Fibroblast of gingiva (primary cell): ENCODE results near the gene FGD3.
"Not testable (repeated sequence)": the region's sequence is repeated elsewhere in the genome, so short reads cannot be mapped to it uniquely, and the experiment has no call there.

Source experiments
- DNase-seq: peaks from one replicate; pipeline ENCODE4 v3.0.0-alpha.2; 2011; ENCODE audit warnings: low read depth

Gene FGD3

DNA sequence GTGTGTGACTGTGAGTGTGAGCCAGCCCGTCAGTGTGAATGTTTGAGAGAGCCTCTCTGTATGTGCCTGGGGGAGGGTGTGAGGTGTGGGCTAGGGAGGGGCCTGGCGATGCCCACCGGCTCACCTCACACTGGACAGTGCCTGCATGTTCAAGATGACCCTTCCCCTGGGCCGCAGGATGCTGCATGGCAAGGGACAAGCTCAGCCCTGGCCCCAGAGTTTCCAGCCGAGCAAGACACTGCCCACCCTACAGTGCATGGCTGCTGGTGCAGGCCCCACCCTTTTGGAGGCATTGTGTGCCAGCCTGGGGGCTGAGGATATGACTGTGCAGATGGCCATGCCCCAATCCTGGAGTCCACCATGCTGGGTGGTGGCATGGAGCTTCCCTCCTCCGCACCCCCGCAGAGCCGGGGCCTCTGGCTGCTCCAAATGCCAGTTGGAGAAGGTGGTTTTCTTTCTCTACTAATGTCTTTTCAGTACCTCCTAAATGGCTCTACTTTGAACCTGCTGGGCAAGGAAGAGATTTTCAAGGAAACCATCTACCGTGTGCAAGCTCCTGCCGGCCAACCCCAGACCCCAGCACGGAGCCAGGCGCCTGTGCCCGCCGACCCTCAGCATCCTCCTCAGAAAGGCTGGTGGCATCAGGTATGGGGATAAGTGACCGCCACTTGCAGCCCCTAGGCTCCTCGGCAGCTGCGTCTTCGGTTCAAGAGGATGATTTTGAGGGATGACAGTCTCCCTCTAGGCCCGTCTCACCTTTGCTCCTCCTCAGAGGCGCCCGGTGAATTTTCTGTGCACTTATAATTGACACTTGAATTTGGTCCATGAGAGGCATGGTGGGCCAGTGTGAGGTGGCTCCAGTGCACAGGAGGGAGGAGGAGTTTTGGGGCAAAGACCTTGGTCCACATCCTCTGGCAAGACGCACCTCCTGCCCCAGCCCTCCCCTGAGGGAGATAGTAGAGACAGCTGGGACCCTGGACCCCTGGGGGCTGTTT, 27.7 kb downstream of the FGD3 start:
- DNase-seq = no peak

- DNase-seq = no peak
Observed at GRCh38 chr9:92976431-92976830, 29.1 kb downstream of the FGD3 start.

GRCh38 chr9:92977279-92977678, 30.0 kb downstream of the FGD3 start:
- no peak for DNase-seq

GRCh38 chr9:92978345-92978875, 31.1 kb downstream of the FGD3 start:
- no peak for DNase-seq

DNA sequence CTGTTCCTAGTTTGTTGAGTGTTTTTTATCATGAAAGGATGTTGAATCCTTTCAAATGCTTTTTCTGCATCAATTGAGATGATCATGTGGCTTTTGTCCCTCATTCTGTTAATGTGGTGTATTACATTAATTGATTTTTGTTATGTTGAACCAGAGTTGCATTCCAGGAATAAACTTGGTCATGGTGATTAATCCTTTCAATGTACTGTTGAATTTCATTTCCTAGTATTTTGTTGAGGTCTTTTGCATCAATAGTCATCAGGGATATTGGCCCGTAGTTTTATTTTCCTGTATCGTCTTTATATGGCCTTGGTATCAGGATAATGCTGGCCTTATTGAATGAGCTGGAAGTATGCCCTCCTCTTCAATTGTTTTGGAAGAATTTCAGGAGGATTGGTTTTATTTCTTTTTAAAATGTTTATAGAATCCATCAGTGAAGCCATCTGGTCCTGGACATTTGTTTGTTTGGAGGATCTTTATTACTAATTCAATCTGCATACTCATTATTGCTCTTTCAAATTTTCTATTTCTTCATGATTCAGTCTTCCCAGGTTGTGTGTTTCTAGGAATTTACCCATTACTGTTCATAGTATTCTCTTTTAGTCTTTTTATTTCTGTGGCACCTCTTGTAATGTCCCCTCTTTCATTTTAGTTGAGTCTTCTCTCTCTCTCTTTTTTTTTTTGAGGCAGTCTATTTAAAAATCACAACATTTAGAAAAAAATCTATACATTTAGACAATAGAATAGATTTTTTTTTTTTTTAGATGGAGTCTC, 32.1 kb downstream of the FGD3 start:
- DNase-seq = no peak

DNA sequence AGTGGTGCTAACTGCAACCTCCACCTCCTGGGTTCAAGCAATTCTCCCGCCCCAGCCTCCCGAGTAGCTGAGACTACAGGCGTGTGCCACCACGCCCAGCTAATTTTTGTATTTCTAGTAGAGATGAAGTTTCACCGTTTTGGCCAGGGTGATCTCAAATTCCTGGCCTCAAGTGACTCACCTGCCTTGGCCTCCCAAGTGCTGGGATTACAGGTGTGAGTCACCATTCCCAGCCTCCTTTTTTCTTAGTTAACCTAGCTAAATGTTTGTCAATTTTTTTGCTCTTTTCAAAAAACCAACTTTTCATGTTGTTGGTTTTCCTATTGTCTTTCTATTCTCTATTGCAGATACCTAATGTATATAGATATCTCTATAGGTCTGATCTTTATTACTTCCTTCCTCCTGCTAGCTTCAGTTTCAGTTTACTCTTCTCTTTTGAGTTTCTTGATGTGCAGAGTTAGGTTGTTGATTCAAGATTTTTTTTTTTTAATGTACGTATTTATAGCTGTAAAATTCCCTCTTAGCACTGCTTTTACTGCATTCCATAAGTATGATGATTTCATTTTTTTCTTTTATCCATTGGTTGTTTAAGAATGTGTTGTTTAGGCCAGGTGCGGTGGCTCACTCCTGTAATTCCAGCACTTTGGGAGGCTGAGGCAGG, 32.9 kb downstream of the FGD3 start:
- DNase-seq = no peak

DNA sequence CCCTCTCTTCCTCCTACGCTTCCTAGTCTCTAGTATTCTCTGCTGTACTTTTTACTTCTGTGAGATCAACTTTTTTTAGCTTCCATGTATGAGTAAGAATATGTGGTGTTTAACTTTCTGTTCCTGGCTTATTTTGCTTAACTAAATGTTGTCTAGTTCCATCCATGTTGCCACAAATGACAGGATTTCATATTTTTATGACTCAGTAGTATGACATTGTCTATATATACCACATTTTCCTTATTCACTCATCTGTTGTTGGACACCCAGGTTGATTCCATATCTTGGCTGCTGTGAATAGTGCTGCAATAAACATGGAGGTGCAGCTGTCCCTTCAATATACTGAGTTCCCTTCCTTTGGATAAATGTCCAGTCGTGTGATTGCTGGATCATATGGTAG, 34.8 kb downstream of the FGD3 start:
- no peak for DNase-seq

- no peak for DNase-seq
Observed at GRCh38 chr9:92983984-92984589, 36.8 kb downstream of the FGD3 start.

GRCh38 chr9:92984976-92985375, 37.7 kb downstream of the FGD3 start:
- no peak for DNase-seq

GRCh38 chr9:92986176-92987119, 39.1 kb downstream of the FGD3 start:
- DNase-seq = no peak

GRCh38 chr9:92988215-92988768, 41.0 kb downstream of the FGD3 start:
- DNase-seq = no peak

DNA sequence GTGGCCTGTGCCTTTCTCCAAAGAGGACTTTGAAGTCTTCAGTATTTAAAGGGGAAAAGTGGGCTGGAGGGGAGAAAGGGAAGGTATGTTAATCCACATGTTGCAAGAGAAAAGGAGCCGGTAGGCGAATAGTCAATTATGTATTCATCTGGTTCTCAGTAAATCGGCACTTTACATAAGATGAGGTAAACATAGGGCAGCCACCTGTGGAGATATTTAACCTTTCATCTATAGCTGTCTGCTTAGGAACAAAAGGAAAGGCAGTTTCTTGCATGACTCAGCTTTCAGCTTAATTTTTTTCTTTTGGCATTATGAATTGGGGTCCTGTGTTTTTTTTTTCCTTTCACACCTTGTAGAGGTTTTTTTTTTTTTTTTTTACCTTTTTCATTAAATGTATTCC, 42.2 kb downstream of the FGD3 start:
- no peak for DNase-seq

DNA sequence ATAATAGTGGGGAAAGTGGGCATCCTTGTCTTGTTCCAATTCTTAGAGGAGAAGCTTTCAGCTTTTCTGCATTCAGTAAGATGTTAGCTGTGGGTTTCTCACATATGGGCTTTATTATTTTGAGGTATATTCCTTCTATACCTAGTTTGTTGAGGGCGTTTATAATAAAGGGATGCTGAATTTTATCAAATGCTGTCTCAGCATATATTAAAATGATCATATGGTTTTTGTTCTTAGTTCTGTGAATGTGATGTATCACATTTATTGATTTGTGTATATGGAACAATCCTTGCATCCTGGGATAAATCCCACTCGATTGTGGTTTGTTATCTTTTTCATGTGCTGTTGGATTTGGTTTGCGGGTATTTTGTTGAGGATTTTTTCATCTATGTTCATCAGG, 43.1 kb downstream of the FGD3 start:
- DNase-seq = no peak

DNA sequence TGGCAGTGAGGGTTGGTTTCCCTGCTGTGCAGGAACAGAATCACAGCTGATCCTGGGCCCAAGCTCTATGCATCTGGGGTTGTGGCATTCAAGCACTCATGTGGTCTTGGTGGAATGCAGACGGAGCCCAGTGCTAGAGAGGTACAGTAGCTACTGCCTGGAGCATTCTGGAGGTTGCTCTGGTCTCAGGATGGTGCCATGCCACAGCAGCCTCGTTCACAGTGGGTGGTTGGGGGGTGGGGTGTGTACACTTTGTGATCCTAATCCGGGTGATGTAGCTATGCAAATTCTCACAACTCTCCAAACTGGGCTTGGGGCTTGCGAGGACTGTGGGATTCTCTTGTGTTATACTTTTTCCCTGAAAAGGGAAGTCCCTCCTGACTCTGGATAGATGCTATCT, 45.2 kb downstream of the FGD3 start:
- DNase-seq = no peak

- DNase-seq = not testable (repeated sequence)
Observed at GRCh38 chr9:92998871-92999270, 51.5 kb downstream of the FGD3 start.

DNA sequence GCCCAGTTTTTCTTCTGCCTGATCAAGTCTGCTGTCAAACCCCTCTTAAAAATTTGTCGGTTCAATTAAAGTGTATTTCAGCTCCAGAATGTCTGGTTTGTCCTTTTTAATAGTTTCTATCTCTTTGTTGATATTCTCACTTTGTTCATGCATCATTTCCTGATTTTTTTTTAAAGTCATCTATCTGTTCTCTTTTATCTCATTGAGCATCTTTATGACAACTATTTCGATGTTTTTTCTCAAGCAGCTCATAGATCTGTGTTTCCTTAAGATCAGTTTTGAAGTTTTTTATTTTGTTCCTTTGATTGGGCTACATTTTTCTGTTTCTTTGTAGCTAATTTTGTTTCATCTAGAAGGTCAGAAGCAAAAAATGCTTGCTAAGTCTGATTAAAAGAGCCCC, 53.7 kb downstream of the FGD3 start:
- no peak for DNase-seq

DNA sequence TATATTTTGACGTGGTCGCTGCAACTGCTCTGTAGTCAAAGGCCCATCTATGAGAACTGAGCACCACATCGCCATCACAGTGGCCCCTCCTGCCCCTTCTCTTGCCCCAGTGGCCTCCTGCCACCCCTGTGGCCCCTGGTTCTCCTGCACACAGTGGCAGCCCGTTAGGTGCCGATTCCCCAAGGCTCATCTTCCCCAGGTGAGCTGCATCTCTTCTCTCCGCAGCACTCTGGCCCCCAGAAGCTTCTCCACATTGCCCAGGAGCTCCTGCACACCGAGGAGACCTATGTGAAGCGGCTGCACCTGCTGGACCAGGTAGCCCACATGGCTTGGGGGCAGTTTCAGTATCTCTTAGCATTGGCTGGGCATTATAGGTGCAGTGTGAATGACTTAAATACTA, 55.4 kb downstream of the FGD3 start:
- DNase-seq = no peak

- DNase-seq = peak; percentile 10
Observed at GRCh38 chr9:93003552-93004407, 56.5 kb downstream of the FGD3 start.

DNA sequence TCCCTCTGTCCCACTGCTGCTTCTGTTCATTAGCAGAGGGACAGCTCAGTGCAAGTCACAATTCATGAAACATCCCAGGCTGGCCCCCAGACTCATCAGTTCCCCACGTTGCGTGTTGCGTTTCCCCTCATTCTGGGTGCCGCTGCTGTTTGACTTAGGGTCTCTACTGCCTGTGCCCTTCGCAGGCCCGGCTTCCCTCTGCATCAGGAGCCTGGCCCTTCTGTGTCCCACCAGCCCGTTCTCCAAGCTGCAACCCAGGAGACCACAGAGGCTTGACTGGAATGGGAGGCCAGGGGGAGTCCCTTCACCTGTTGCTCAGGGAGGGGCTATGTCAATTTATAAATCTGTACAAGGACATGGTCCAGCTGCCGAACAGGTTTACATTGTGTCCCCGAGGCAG, 57.2 kb downstream of the FGD3 start:
- no peak for DNase-seq
